ENCODE results near the gene C4orf50. TPM values are rescaled to one million over a fixed set of nuclear protein-coding genes. Genes with fewer than 3 reads are reported as not detected.

The C4orf50 gene
- total RNA-seq, 1 donor from 2014 or later = not detected

DNA sequence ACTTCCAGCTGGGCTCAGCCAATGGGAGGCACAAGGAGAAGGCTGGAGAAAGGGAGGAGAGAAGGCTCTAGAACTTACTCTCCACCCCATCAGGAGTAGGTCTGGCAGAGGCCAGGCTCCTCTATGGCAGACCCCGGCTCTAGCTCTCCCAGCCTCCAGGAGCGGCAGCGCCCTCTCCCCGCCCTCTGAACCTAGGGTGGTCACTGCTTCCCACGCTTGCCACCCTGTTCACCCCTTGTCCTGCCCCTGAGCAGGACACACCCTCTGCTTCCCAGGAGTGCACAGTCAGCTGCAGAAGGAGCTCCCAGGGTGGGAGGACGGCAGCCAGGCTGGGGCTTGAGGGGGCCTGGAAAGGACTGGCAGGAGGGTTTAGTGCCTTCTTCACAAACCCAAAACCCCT is 72.3 kb downstream of the C4orf50 start:
- H3K36me3 Mint-ChIP-seq (ENCODE audit: low read depth) = no peaks in the 10 kb centered on the region
- peaks cover 6% of the 10 kb centered on the region for H3K9me3 Mint-ChIP-seq
- intact Hi-C loops (cut with micrococcal nuclease) = no loop called here
- ChIA-PET POLR2A (no interaction called here), CTCF (no interaction called here)
- DNase-seq = no peak
- H3K27ac Mint-ChIP-seq = no peak overlapping the region
- no peak for ATAC-seq (ENCODE audit: low read depth)
- TF ChIP-seq, protein P1, sequence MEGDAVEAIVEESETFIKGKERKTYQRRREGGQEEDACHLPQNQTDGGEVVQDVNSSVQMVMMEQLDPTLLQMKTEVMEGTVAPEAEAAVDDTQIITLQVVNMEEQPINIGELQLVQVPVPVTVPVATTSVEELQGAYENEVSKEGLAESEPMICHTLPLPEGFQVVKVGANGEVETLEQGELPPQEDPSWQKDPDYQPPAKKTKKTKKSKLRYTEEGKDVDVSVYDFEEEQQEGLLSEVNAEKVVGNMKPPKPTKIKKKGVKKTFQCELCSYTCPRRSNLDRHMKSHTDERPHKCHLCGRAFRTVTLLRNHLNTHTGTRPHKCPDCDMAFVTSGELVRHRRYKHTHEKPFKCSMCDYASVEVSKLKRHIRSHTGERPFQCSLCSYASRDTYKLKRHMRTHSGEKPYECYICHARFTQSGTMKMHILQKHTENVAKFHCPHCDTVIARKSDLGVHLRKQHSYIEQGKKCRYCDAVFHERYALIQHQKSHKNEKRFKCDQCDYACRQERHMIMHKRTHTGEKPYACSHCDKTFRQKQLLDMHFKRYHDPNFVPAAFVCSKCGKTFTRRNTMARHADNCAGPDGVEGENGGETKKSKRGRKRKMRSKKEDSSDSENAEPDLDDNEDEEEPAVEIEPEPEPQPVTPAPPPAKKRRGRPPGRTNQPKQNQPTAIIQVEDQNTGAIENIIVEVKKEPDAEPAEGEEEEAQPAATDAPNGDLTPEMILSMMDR (IDR thresholded peaks at IDR 0.05) = no peak
- peaks cover 2% of the 10 kb centered on the region for H3K27me3 Mint-ChIP-seq
- H3K4me3 Mint-ChIP-seq = no peak overlapping the region
- H3K4me1 Mint-ChIP-seq = no peaks in the 10 kb centered on the region

DNA sequence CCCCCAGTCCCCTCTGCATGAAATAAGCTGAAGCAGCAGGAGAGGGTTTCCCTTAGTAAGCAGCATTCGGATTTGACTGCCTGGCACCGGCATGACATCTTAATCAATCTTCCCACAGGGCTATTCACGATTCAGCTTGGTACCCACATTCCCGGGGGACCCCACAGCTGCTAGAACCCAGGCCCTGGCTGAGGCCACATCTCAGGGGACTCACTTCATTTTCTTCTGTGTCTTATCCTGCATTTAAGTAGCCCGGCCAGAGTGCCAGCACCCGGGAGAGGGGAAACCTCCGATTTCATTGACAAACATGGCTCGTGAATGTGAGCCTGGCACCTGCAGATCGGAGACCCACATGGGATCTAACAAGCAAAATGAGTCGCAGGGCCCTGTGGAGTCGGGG is 73.1 kb downstream of the C4orf50 start:
- Mint-ChIP-seq H3K27ac (no peak overlapping the region), H3K27me3 (peaks cover 2% of the 10 kb centered on the region), H3K4me1 (no peaks in the 10 kb centered on the region), H3K4me3 (no peak overlapping the region), H3K9me3 (peaks cover 6% of the 10 kb centered on the region), H3K36me3 (ENCODE audit: low read depth) (no peaks in the 10 kb centered on the region)
- no peak for ATAC-seq (ENCODE audit: low read depth)
- intact Hi-C loops (cut with micrococcal nuclease) = no loop called here
- no peak for DNase-seq
- CTCF ChIA-PET = no interaction called here
- TF ChIP-seq, protein P1 (IDR thresholded peaks at IDR 0.05) = no peak
- POLR2A ChIA-PET = no interaction called here

DNA sequence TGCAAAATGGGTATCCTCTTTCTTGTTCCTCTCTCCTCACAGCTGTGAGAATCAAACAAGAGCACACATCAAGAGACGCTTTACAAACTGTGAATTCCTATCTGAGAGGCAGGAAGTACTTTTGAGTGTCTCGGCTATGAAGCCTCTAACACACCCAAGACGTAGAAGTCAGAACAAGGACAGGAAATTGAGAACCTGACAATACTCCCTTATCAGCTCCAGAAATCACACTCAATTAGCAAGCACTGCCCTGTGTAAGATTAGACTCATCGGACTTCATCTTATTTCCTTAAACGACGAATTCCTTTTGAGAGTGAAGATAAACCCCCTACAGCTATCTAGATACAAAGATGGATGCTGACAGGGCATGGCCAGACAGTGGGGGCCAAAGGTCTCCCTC is 74.7 kb downstream of the C4orf50 start:
- ChIA-PET CTCF (no interaction called here), POLR2A (no interaction called here)
- H3K9me3 Mint-ChIP-seq = peaks cover 6% of the 10 kb centered on the region
- intact Hi-C loops (cut with micrococcal nuclease) = no loop called here
- ATAC-seq (ENCODE audit: low read depth) (no peak), DNase-seq (no peak)
- H3K27ac Mint-ChIP-seq = no peak overlapping the region
- no peaks in the 10 kb centered on the region for H3K36me3 Mint-ChIP-seq (ENCODE audit: low read depth)
- no peaks in the 10 kb centered on the region for H3K4me1 Mint-ChIP-seq
- TF ChIP-seq, protein P1 (IDR thresholded peaks at IDR 0.05) = no peak
- H3K27me3 Mint-ChIP-seq = peaks cover 2% of the 10 kb centered on the region
- H3K4me3 Mint-ChIP-seq = no peak overlapping the region

DNA sequence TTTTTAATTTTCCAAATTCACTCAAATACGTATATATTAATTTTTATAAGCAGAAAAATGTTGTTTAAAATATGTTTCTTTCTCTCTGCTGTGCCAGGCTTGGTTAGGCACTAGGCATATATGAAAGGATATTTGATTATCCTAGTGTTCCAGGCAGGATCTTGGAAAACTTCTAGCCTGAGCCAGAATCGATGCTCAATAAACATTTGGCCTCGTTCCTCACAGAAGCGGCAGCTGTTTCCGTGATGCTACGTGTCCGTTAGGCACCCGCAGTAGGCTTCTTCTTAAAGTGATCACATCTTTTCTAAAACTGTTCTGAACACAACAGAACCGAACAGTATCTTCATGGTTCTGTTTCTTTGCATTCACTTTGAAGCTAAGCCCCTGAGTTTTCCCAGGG is 75.3 kb downstream of the C4orf50 start:
- no peak overlapping the region for H3K4me3 Mint-ChIP-seq
- H3K4me1 Mint-ChIP-seq = no peaks in the 10 kb centered on the region
- intact Hi-C loops (cut with micrococcal nuclease) = no loop called here
- TF ChIP-seq, protein P1 (IDR thresholded peaks at IDR 0.05) = no peak
- CTCF ChIA-PET = no interaction called here
- H3K36me3 Mint-ChIP-seq (ENCODE audit: low read depth) = no peaks in the 10 kb centered on the region
- POLR2A ChIA-PET = no interaction called here
- DNase-seq = no peak
- no peak overlapping the region for H3K27ac Mint-ChIP-seq
- H3K9me3 Mint-ChIP-seq = peaks cover 6% of the 10 kb centered on the region
- H3K27me3 Mint-ChIP-seq = no peaks in the 10 kb centered on the region
- ATAC-seq (ENCODE audit: low read depth) = no peak

DNA sequence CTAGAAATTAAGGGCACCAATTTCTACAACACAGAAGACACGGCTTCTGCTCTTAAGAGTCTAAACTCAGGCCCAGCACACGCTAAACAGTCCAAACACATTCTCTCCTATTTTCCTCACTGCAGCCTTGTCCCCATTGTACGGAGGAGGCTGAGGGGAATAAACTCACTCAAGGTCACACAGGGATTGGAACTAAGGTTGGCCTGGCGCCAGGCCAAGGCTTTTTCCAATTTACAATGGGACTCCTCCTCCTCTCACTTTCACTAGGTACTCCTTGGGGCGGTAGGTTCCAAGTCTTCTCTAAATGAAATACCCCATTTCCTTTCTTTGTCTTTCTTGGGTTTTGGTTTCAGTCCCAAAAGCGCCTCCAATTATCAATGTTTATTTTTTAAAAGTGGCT is 76.6 kb downstream of the C4orf50 start:
- H3K27ac Mint-ChIP-seq = no peak overlapping the region
- H3K9me3 Mint-ChIP-seq = peaks cover 4% of the 10 kb centered on the region
- DNase-seq = no peak
- ChIA-PET CTCF (interaction anchor here (1.2 kb wide), 1 partner anchor 10 kb away, joined by 3 read pairs; no protein-coding TSS in a partner anchor), POLR2A (no interaction called here)
- H3K27me3 Mint-ChIP-seq = no peaks in the 10 kb centered on the region
- no peak for ATAC-seq (ENCODE audit: low read depth)
- intact Hi-C loops (cut with micrococcal nuclease) = no loop called here
- H3K4me1 Mint-ChIP-seq = no peaks in the 10 kb centered on the region
- no peaks in the 10 kb centered on the region for H3K36me3 Mint-ChIP-seq (ENCODE audit: low read depth)
- TF ChIP-seq, protein P1 (IDR thresholded peaks at IDR 0.05) = no peak
- H3K4me3 Mint-ChIP-seq = no peak overlapping the region
